Upper lobe of right lung (tissue), 1 donor: ENCODE measurements around the gene STOX2. TPM values are rescaled to one million over a fixed set of nuclear protein-coding genes. Genes with fewer than 3 reads are reported as not detected.

ENCODE experiments used
- ATAC-seq: fragments of 200-7000 bp; cut with Tn5 transposase; one replicate; pipeline ENCODE4 v1.9.1; 2020; ENCODE audit warnings: mild to moderate bottlenecking, moderate library complexity
- DNase-seq: peaks from one replicate; pipeline ENCODE4 v3.0.0-alpha.2; 2020
- H3K27ac ChIP-seq: fragments of 200-600 bp; one replicate; pipeline ENCODE4 v1.8.0; 2022
- H3K27me3 ChIP-seq: fragments of 200-600 bp; one replicate; pipeline ENCODE4 v1.8.0; 2022; ENCODE audit warnings: mild to moderate bottlenecking
- H3K36me3 ChIP-seq: fragments of 200-600 bp; one replicate; pipeline ENCODE4 v1.8.0; 2022
- H3K4me1 ChIP-seq: fragments of 200-600 bp; one replicate; pipeline ENCODE4 v1.8.0; 2022
- H3K4me3 ChIP-seq: fragments of 200-600 bp; one replicate; pipeline ENCODE4 v1.8.0; 2022; ENCODE audit warnings: mild to moderate bottlenecking
- H3K9me3 ChIP-seq: fragments of 200-600 bp; one replicate; pipeline ENCODE4 v1.8.0; 2022
- intact Hi-C: fragments of 100-400 bp; cut with DNase I; formaldehyde crosslinking; loops from one replicate; pipeline ENCODE4 v1.11.0; 2022
- total RNA-seq: library from RNA; stranded (reverse); fragmentation: NEBNext Ultra II Directional; extraction: Animal tissue kit (Norgen Biotek cat#: 25700); gene quantifications from one replicate; pipeline ENCODE4 v1.2.1, GENCODE V29; 2021
- TF ChIP-seq, protein P1 (sequence below): fragments of 200-600 bp; IDR thresholded peaks from one replicate; pipeline ENCODE4 v1.8.0; 2022; ENCODE audit warnings: antibody characterized with exemption
- donor health status: DM: no; HTN: yes; CAD: no; lungs with severe emphysema.

STOX2 gene
- total RNA-seq, 1 donor from 2014 or later: 12.9 TPM

GRCh38 chr4:184062769-184063168 lies 157.7 kb downstream of the STOX2 start:
- TF ChIP-seq, protein P1, sequence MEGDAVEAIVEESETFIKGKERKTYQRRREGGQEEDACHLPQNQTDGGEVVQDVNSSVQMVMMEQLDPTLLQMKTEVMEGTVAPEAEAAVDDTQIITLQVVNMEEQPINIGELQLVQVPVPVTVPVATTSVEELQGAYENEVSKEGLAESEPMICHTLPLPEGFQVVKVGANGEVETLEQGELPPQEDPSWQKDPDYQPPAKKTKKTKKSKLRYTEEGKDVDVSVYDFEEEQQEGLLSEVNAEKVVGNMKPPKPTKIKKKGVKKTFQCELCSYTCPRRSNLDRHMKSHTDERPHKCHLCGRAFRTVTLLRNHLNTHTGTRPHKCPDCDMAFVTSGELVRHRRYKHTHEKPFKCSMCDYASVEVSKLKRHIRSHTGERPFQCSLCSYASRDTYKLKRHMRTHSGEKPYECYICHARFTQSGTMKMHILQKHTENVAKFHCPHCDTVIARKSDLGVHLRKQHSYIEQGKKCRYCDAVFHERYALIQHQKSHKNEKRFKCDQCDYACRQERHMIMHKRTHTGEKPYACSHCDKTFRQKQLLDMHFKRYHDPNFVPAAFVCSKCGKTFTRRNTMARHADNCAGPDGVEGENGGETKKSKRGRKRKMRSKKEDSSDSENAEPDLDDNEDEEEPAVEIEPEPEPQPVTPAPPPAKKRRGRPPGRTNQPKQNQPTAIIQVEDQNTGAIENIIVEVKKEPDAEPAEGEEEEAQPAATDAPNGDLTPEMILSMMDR: no peak
- no peak for ATAC-seq
- no peaks in the 10 kb centered on the region for H3K4me1 ChIP-seq
- no peaks in the 10 kb centered on the region for H3K27me3 ChIP-seq
- intact Hi-C loops: no loop called here
- H3K4me3 ChIP-seq: no peak overlapping the region
- no peaks in the 10 kb centered on the region for H3K36me3 ChIP-seq
- no peak for DNase-seq
- H3K27ac ChIP-seq: no peak overlapping the region
- H3K9me3 ChIP-seq: no peaks in the 10 kb centered on the region

- no peaks in the 10 kb centered on the region for H3K4me1 ChIP-seq
- intact Hi-C loops: no loop called here
- no peaks in the 10 kb centered on the region for H3K27me3 ChIP-seq
- no peak for ATAC-seq
- H3K9me3 ChIP-seq: no peaks in the 10 kb centered on the region
- H3K4me3 ChIP-seq: no peak overlapping the region
- TF ChIP-seq, protein P1: no peak
- H3K27ac ChIP-seq: no peak overlapping the region
- no peak for DNase-seq
- H3K36me3 ChIP-seq: no peaks in the 10 kb centered on the region
These were observed 159.8 kb downstream of the STOX2 start for GRCh38 chr4:184064877-184065276.

DNA sequence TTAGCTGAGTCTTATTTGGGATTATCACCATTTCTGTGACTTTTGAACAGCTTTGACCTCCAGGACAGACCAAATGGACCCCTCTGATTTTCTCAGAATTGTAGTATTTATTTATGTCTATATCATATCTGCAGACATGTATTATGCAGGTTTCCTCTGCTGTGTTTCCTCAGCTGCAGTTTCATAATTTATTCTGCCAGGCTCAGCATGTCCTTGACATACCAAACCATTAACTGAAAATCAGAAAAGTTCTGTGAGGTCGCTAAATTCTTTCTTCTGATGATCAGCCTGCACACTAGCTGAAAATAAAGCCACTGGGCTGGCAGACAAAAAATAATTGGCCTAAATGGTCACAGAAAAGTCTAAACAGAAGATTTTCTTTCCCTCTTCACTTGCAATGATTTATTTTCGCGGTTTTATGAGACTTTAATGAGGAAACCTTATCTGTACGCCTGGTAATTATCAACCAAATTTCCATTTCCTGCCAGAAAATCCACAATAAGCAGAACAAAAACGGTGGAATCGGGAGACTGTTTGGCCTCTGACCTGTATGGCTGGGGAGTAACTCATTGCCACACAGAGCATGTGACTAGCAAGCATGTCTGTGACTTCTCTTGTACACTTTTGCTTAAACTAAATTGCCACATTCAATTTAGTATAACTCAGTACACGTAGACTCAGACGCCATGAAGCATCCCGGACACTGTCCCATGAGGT lies 161.6 kb downstream of the STOX2 start:
- Histone ChIP-seq H3K36me3 (no peaks in the 10 kb centered on the region), H3K4me3 (no peak overlapping the region), H3K27ac (no peak overlapping the region), H3K27me3 (no peaks in the 10 kb centered on the region), H3K9me3 (no peaks in the 10 kb centered on the region), H3K4me1 (no peaks in the 10 kb centered on the region)
- intact Hi-C loops: no loop called here
- ATAC-seq (peak; percentile 84), DNase-seq (no peak)
- TF ChIP-seq, protein P1: no peak

DNA sequence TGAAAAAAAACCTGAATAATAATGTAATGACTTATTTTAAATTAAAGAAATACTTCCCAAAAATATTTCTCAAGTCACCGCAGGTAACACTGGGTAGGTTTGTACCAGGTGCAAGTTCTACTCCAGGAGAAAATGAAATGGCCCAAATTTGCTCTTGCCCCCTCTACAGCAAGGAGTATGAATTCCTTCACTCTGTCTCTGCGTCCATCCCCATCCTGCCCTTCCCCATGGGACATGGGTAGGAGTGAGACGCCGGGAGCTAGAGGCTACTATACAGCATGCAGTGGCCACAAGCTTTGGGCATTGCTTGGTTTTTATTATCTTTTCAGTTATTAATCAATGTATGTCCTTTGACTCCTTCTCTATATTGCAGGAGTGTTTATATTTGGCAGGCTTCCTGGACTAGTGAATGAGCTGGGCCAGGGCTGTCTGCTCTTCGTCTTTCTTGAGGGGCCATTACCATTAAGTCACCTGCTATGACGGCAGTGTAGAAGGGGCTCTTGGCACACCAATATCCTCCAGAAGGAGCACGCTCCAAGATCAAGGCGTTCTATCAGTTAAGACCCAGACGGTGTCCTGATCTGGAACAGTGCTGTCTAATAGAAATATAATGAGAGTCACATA lies 162.9 kb downstream of the STOX2 start:
- no peaks in the 10 kb centered on the region for H3K36me3 ChIP-seq
- TF ChIP-seq, protein P1: no peak
- no peak overlapping the region for H3K27ac ChIP-seq
- no peaks in the 10 kb centered on the region for H3K27me3 ChIP-seq
- intact Hi-C loops: no loop called here
- H3K4me3 ChIP-seq: no peak overlapping the region
- DNase-seq: no peak
- H3K4me1 ChIP-seq: no peaks in the 10 kb centered on the region
- H3K9me3 ChIP-seq: no peaks in the 10 kb centered on the region
- ATAC-seq: no peak

Other genes starting within 250 kb of the STOX2 start
- gene RWDD4, start 246.1 kb upstream of the STOX2 start, total RNA-seq: 15.7 TPM
- 31.7 TPM for gene TRAPPC11, start 246.0 kb upstream of the STOX2 start, total RNA-seq